Esophagus squamous epithelium (tissue), 4 donors: ENCODE measurements around the gene GRID2.

Experiments used
- POLR2A ChIP-seq, 4 donors: fragments of 450-650 bp; IDR thresholded peaks; one replicate each; pipeline ENCODE4 v1.6.1; 2017; ENCODE audit warnings: antibody characterized with exemption in 4 of 4, mild to moderate bottlenecking in 4 of 4, moderate library complexity in 3 of 4
- TF ChIP-seq, protein P1 (sequence below), 6 experiments: fragments of 450-650 bp in 4 of 6; fragments of 200-600 bp in 2 of 6; sonication (generic) in 2 of 6; IDR thresholded peaks; one replicate each; pipeline ENCODE4 v1.5.1; 2016 to 2019; ENCODE audit warnings: antibody characterized with exemption in 6 of 6, mild to moderate bottlenecking in 4 of 6, moderate library complexity in 4 of 6

DNA sequence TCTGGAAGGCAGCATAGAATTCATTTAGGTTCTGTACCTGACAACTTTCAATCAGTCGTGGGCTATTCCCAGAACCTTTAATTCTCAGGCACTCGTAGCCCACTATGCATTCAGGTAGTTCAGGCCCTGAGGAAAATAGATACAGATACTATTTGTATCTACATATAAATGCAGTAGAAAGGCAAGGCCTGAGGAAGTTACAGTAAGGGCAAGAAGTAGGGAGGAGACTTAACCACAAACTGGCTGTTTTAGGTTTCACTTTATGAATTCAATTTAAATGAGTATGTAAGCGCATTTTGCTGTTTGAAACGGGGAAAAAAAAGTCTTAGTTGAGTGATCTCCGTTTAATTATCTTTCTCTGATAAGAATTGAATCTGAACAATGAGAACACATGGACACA lies 995.4 kb downstream of the GRID2 start:
- TF ChIP-seq, protein P1, sequence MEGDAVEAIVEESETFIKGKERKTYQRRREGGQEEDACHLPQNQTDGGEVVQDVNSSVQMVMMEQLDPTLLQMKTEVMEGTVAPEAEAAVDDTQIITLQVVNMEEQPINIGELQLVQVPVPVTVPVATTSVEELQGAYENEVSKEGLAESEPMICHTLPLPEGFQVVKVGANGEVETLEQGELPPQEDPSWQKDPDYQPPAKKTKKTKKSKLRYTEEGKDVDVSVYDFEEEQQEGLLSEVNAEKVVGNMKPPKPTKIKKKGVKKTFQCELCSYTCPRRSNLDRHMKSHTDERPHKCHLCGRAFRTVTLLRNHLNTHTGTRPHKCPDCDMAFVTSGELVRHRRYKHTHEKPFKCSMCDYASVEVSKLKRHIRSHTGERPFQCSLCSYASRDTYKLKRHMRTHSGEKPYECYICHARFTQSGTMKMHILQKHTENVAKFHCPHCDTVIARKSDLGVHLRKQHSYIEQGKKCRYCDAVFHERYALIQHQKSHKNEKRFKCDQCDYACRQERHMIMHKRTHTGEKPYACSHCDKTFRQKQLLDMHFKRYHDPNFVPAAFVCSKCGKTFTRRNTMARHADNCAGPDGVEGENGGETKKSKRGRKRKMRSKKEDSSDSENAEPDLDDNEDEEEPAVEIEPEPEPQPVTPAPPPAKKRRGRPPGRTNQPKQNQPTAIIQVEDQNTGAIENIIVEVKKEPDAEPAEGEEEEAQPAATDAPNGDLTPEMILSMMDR (IDR thresholded peaks at IDR 0.05) = no peak
- TF ChIP-seq POLR2A (IDR thresholded peaks at IDR 0.05) = no peak
